Esophagus muscularis mucosa (tissue), 3 donors: ENCODE results near the gene ANKRD23.
A peak's percentile ranks its signal among the peaks of the same experiment; 100 is the strongest.

ENCODE experiments used
- CTCF ChIP-seq, 3 experiments: fragments of 200-600 bp in 2 of 3; fragments of 450-650 bp in 1 of 3; sonication (generic) in 2 of 3; IDR thresholded peaks; one replicate each; pipeline ENCODE4 v1.5.1; 2017 to 2019; ENCODE audit warnings: antibody characterized with exemption in 3 of 3, mild to moderate bottlenecking in 2 of 3, moderate library complexity in 1 of 3
- POLR2AphosphoS5 ChIP-seq, 2 donors: sonication (generic); formaldehyde crosslinking; IDR thresholded peaks; one replicate each; pipeline ENCODE4 v1.6.1; 2017; ENCODE audit warnings: antibody characterized with exemption in 2 of 2

GRCh38 chr2:96869822-96870625 is 26.2 kb upstream of the ANKRD23 start, which contains the start of gene SEMA4C:
- TF ChIP-seq POLR2AphosphoS5 (IDR thresholded peaks at IDR 0.05) (peak; percentile 85 to 90), CTCF (IDR thresholded peaks at IDR 0.05) (no peak)
